H9 (cell line): ENCODE data around the gene MDGA2. TPM values are rescaled to one million over a fixed set of nuclear protein-coding genes. Genes with fewer than 3 reads are reported as not detected.

Source experiments
- DNase-seq: peaks from one replicate; pipeline ENCODE4 v3.0.0-alpha.2; 2017
- H2AFZ ChIP-seq: one replicate; pipeline ENCODE4 v1.6.1; 2013; ENCODE audit warnings: mild to moderate bottlenecking, low read length, control low read depth, moderate library complexity
- H2AK5ac ChIP-seq: 2 replicates; pipeline ENCODE4 v1.6.1; 2013; ENCODE audit warnings: low read length, control low read depth, mixed read lengths; ENCODE audit not compliant: insufficient read length
- H2BK120ac ChIP-seq: one replicate; pipeline ENCODE4 v1.6.1; 2013; ENCODE audit warnings: low read depth, mild to moderate bottlenecking, low read length, control low read depth, inconsistent platforms; ENCODE audit not compliant: poor library complexity, severe bottlenecking
- H2BK12ac ChIP-seq: 2 replicates; pipeline ENCODE4 v1.6.1; 2013; ENCODE audit warnings: low read length, control low read depth, mixed read lengths, low read depth; ENCODE audit not compliant: insufficient read length
- H2BK15ac ChIP-seq: 2 replicates; pipeline ENCODE4 v1.6.1; 2013; ENCODE audit warnings: low read depth, low read length, control low read depth
- H2BK20ac ChIP-seq: one replicate; pipeline ENCODE4 v1.6.1; 2013; ENCODE audit warnings: low read depth, mild to moderate bottlenecking, low read length, control low read depth, inconsistent platforms; ENCODE audit not compliant: poor library complexity, severe bottlenecking
- H2BK5ac ChIP-seq: 2 replicates; pipeline ENCODE4 v1.6.1; 2013; ENCODE audit warnings: low read length, control low read depth, mixed read lengths; ENCODE audit not compliant: insufficient read length
- H3K14ac ChIP-seq: 2 replicates; pipeline ENCODE4 v1.6.1; 2013; ENCODE audit warnings: low read length, control low read depth; ENCODE audit not compliant: insufficient read depth
- H3K18ac ChIP-seq: 2 replicates; pipeline ENCODE4 v1.6.1; 2013; ENCODE audit warnings: low read depth, mild to moderate bottlenecking, mixed read lengths, low read length, control low read depth; ENCODE audit not compliant: insufficient read length
- H3K23ac ChIP-seq: 2 replicates; pipeline ENCODE4 v1.6.1; 2013; ENCODE audit warnings: low read length, control low read depth, mixed read lengths, low read depth; ENCODE audit not compliant: insufficient read length
- H3K23me2 ChIP-seq: 2 replicates; pipeline ENCODE4 v1.6.1; 2013; ENCODE audit warnings: low read depth, mild to moderate bottlenecking, mixed read lengths, low read length, control low read depth; ENCODE audit not compliant: insufficient read length, poor library complexity, severe bottlenecking
- H3K27ac ChIP-seq: 2 replicates; pipeline ENCODE4 v1.5.1; 2013; ENCODE audit warnings: low read length, control low read depth, mixed read lengths, low read depth; ENCODE audit not compliant: insufficient read length
- H3K27me3 ChIP-seq: 2 replicates; pipeline ENCODE4 v1.6.1; 2013; ENCODE audit warnings: low read length, control low read depth, inconsistent platforms; ENCODE audit not compliant: insufficient read depth
- H3K4ac ChIP-seq: 2 replicates; pipeline ENCODE4 v1.6.1; 2013; ENCODE audit warnings: low read depth, mild to moderate bottlenecking, control low read depth, inconsistent platforms, low read length, moderate library complexity
- H3K4me1 ChIP-seq: 2 replicates; pipeline ENCODE4 v1.6.1; 2013; ENCODE audit warnings: low read length, control low read depth, inconsistent platforms; ENCODE audit not compliant: insufficient read depth
- H3K4me2 ChIP-seq: 2 replicates; pipeline ENCODE4 v1.6.1; 2013; ENCODE audit warnings: low read length, control low read depth, mixed read lengths; ENCODE audit not compliant: insufficient read length, insufficient read depth
- H3K56ac ChIP-seq: 2 replicates; pipeline ENCODE4 v1.6.1; 2013; ENCODE audit warnings: low read depth, mild to moderate bottlenecking, mixed read lengths, low read length, control low read depth; ENCODE audit not compliant: insufficient read length
- H3K79me1 ChIP-seq: 2 replicates; pipeline ENCODE4 v1.6.1; 2013; ENCODE audit warnings: low read depth, mild to moderate bottlenecking, moderate library complexity, low read length, control low read depth, inconsistent platforms; ENCODE audit not compliant: insufficient read depth, poor library complexity, severe bottlenecking
- H3K79me2 ChIP-seq: 2 replicates; pipeline ENCODE4 v1.6.1; 2013; ENCODE audit warnings: low read length, control low read depth, inconsistent platforms; ENCODE audit not compliant: insufficient read depth
- H3K9ac ChIP-seq: 2 replicates; pipeline ENCODE4 v1.6.1; 2013; ENCODE audit warnings: low read length, control low read depth, mixed read lengths; ENCODE audit not compliant: insufficient read length; ENCODE audit errors: extremely low read depth
- H3K9me3 ChIP-seq: one replicate; pipeline ENCODE4 v1.6.1; 2013; ENCODE audit warnings: low read depth, low read length, inconsistent platforms; ENCODE audit not compliant: control insufficient read depth
- H3T11ph ChIP-seq: one replicate; pipeline ENCODE4 v1.6.1; 2013; ENCODE audit warnings: mild to moderate bottlenecking, low read length, control low read depth, inconsistent platforms
- H4K20me1 ChIP-seq: one replicate; pipeline ENCODE4 v1.6.1; 2013; ENCODE audit not compliant: control insufficient read depth, insufficient read length, insufficient read depth
- H4K5ac ChIP-seq: 2 replicates; pipeline ENCODE4 v1.6.1; 2013; ENCODE audit warnings: low read depth, mild to moderate bottlenecking, mixed read lengths, low read length, control low read depth; ENCODE audit not compliant: insufficient read length
- H4K8ac ChIP-seq: replicated peaks from 2 replicates; pipeline ENCODE4 v1.6.1; 2013; ENCODE audit warnings: low read length, control low read depth, mixed read lengths, low read depth; ENCODE audit not compliant: insufficient read length
- H4K91ac ChIP-seq: 2 replicates; pipeline ENCODE4 v1.6.1; 2013; ENCODE audit warnings: low read depth, mild to moderate bottlenecking, moderate library complexity, mixed read lengths, low read length, control low read depth; ENCODE audit not compliant: insufficient read length
- H3K27ac Mint-ChIP-seq, 3 experiments: 2 replicates in 2 of 3; 3 replicates in 1 of 3; pipeline ENCODE4 v1.8.0; 2020 to 2021; ENCODE audit warnings: mixed read lengths in 3 of 3, mild to moderate bottlenecking in 1 of 3, moderate library complexity in 1 of 3
- H3K27me3 Mint-ChIP-seq: 2 replicates; pipeline ENCODE4 v1.8.0; 2021; ENCODE audit warnings: low read depth, mild to moderate bottlenecking, moderate library complexity, mixed read lengths
- H3K36me3 Mint-ChIP-seq, 3 experiments: 2 replicates in 2 of 3; 3 replicates in 1 of 3; pipeline ENCODE4 v1.8.0; 2020 to 2021; ENCODE audit warnings: low read depth in 3 of 3, mixed read lengths in 3 of 3; ENCODE audit not compliant: insufficient read depth in 1 of 3
- H3K4me1 Mint-ChIP-seq, 2 experiments: 2 replicates each; pipeline ENCODE4 v1.8.0; 2020; ENCODE audit warnings: mixed read lengths in 2 of 2
- H3K4me3 Mint-ChIP-seq, 2 experiments: 2 replicates in 1 of 2; 3 replicates in 1 of 2; pipeline ENCODE4 v1.8.0; 2020 to 2021; ENCODE audit warnings: mild to moderate bottlenecking in 2 of 2, mixed read lengths in 2 of 2, moderate library complexity in 1 of 2
- H3K9me3 Mint-ChIP-seq, 2 experiments: 2 replicates in 1 of 2; 3 replicates in 1 of 2; pipeline ENCODE4 v1.8.0; 2020; ENCODE audit warnings: mild to moderate bottlenecking in 2 of 2, mixed read lengths in 2 of 2, moderate library complexity in 1 of 2
- CTCF ChIP-seq: fragments of 200-600 bp; sonication (generic); conservative IDR thresholded peaks from 3 replicates; pipeline ENCODE4 v1.8.0; 2021; ENCODE audit warnings: antibody characterized with exemption, mild to moderate bottlenecking
- WGBS: extraction: QIAGEN DNeasy Blood & Tissue Kit; methylation state at CpG from one replicate; pipeline ENCODE4 v1.1.7; 2013; ENCODE audit warnings: missing lambda C conversion rate, low lambda C conversion rate, mixed read lengths; ENCODE audit not compliant: insufficient read length; ENCODE audit errors: extremely low coverage; 5-methylcytosine and 5-hydroxymethylcytosine counted together
- total RNA-seq: library from RNA; stranded (reverse); gene quantifications from 2 replicates; pipeline ENCODE4 v1.2.1, GENCODE V29; 2021

Gene MDGA2
- total RNA-seq, 1 experiment from 2014 or later, result 1.9 TPM

GRCh38 chr14:47389535-47389934 is 285.9 kb downstream of the MDGA2 start:
- H4K8ac ChIP-seq, result no peak overlapping the region
- WGBS, result no CpG with 5 or more reads among the region's 1 CpG
- no peak overlapping the region for H3K27ac ChIP-seq
- TF ChIP-seq CTCF, result no peak
- no peaks in the 10 kb centered on the region for H3K23me2 ChIP-seq
- H2BK15ac ChIP-seq, result no peak overlapping the region
- H3K4me2 ChIP-seq, result no peak overlapping the region
- no peak overlapping the region for H3K14ac ChIP-seq
- H3K79me1 ChIP-seq, result no peaks in the 10 kb centered on the region
- H2AFZ ChIP-seq, result no peak overlapping the region
- H2AK5ac ChIP-seq, result no peak overlapping the region
- H3K9ac ChIP-seq, result no peak overlapping the region
- no peak overlapping the region for H4K5ac ChIP-seq
- H2BK20ac ChIP-seq, result no peak overlapping the region
- no peak overlapping the region for H3K4ac ChIP-seq
- H4K20me1 ChIP-seq, result no peaks in the 10 kb centered on the region
- H3K9me3 ChIP-seq, result no peaks in the 10 kb centered on the region
- no peak overlapping the region for H2BK12ac ChIP-seq
- H4K91ac ChIP-seq, result no peak overlapping the region
- no peak overlapping the region for H3K18ac ChIP-seq
- no peak overlapping the region for H3K23ac ChIP-seq
- Mint-ChIP-seq H3K4me3 (no peak overlapping the region), H3K9me3 (no peaks in the 10 kb centered on the region), H3K36me3 (no peaks in the 10 kb centered on the region), H3K27ac (peak overlapping the region in 1 of 3 experiments; percentile 70; a peak in 2 of 7 replicates), H3K27me3 (no peaks in the 10 kb centered on the region), H3K4me1 (peaks cover 9 to 17% of the 10 kb centered on the region in 2 experiments)
- H3K4me1 ChIP-seq, result no peaks in the 10 kb centered on the region; the same call in 1 of the 2 replicates
- no peak overlapping the region for H2BK120ac ChIP-seq
- H3K56ac ChIP-seq, result no peak overlapping the region
- no peak overlapping the region for H3T11ph ChIP-seq
- H2BK5ac ChIP-seq, result no peak overlapping the region
- peak; percentile 47 for DNase-seq
- no peaks in the 10 kb centered on the region for H3K79me2 ChIP-seq
- H3K27me3 ChIP-seq, result no peaks in the 10 kb centered on the region
